Muscle of back (tissue), 11 donors: ENCODE results near the gene CD55. TPM values are rescaled to one million over a fixed set of nuclear protein-coding genes. Genes with fewer than 3 reads are reported as not detected.

ENCODE experiments used
- DNase-seq, 3 donors: peaks; one replicate each; pipeline versions ENCODE4 v3.0.0 to v3.0.0-alpha.2; 2013
- polyA plus RNA-seq, 10 donors: library from polyadenylated mRNA; unstranded; fragments of 120-200 nt; gene quantifications; one replicate each; pipeline ENCODE4 v1.2.1, GENCODE V29; 2013; ENCODE audit not compliant: insufficient read length in 10 of 10

CD55 gene
- polyA plus RNA-seq, 10 donors = 16.6 to 27.9 (median 19.7) TPM

DNA sequence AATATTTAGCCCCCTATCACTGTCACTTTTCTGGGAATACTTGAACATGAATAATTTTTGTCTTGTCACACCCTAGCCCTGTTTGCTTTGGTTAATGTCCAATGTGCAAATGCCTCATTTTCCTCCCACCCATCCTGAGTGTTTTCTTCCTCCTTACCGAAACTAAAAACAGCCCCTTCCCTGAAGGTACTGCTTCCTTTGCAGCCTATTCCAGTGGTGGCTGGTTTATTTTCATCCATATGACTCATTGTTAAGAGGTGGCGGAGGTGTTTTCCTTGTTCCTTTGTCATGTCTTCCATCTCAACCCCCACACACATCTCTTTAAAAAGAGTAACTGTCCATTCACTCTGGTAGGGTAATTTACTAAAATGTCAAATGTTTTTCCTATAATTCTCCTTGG, 40.4 kb downstream of the CD55 start:
- DNase-seq = no peak

DNA sequence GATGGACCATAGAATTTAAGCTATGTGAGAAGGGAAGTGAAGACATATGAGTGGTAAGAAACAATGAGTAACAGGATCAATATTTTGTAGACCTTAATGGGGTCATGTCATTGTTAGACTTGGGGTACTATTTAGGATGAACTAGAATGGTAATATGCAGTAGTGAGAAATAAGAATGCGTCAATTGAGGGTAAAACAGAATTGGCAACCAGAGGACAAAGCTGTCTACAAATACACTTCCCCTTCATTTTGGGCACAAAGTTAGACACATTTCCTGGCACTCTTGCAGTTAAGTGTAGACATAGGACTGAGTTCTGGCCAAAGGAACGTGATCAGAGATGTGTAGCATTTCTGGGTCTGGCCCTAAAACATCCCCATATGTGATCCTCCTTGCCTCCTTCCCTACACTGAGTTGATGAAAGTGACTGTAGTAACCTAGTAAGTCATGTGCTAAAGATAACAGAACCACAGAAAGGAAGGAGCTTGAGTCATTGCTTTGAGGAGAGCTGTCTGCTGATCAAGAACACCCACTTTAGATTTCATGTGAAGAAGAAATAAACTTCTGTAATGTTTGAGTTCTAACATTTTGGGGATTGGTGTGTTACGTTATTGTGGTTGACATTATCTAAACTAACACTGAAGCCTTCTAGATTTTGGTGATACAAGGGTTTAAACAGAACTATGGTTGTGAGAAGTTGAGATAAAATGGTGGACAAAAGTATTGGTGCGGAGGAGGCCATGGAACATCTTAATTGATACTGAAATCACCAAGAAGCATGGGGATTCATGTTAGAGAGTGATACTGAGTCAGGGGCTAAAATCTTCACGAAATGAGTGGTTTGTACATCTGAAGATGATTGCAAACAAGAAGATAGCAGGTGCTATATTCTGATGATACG, 41.7 kb downstream of the CD55 start:
- DNase-seq = no peak

DNA sequence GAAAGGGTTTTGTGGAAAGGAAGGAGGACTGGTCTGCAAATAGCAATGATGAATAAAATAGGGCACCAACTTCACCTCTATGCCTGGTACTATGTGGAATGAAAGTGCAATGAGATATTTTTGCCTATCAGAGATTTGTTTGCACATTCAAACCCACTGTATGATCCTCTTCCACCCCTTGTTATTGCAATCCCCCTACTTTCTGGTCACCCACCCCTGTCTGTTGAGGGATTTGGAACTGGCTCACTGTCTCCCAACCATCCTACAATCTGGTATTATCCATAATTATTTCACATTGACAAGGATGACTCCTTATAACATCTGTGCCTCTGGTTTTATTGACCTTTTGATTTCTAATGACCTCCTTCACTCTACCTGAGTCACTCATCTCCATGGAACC, 42.4 kb downstream of the CD55 start:
- no peak for DNase-seq

DNA sequence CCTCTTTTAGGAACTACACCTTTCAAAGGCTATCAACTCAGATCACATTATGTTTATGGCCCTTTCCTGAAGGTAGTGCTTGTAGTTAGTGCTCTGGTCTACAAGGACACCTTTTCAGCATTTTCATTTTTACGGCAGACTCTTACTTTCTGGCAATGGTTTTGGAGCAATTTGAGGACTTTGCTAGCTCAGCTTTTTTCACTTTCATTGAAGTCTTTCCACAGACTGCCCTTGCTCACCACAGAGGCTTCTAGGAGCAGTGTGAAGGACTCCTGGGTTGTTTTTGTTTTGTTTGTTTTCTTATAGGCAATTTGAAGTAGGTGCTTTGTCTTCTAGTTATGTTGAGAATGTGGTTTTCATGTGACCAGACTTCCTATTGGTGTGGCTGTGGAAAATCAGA, 43.1 kb downstream of the CD55 start:
- DNase-seq = no peak

DNA sequence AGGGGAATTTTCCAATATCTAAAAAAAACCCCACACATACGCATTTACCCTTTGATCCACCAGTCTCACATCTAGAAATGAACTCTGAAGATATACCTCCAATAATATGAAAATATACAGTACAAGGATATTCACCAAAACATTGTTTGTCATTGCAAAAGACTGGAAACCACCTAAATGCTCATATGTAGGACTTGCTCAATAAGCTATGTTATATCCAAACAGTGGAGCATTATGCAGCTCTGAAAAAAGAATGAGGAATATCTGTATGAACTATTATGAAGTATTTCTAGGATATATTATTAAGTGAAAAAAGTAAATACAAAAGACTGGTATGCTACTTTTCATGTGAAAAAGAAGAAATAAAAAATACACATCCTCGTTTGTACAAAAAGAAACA, 43.6 kb downstream of the CD55 start:
- DNase-seq = no peak

DNA sequence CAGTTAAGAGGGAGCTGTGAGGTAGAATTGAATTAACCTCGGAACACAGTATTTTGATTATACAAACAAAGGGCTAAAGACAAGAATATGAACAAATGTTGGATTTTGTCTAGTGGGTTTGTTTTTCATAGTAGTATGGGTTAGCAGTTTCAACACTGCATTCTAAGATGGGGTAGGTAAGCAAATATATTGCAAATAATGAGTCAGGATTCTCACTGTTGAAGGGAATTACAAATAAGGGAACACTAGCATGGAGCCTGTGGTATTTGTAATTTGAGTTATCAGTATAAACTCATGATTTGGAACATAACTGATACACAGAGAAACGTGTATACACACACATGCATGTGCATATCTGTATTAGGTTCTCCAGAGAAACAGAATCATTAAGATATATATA, 44.5 kb downstream of the CD55 start:
- no peak for DNase-seq

DNA sequence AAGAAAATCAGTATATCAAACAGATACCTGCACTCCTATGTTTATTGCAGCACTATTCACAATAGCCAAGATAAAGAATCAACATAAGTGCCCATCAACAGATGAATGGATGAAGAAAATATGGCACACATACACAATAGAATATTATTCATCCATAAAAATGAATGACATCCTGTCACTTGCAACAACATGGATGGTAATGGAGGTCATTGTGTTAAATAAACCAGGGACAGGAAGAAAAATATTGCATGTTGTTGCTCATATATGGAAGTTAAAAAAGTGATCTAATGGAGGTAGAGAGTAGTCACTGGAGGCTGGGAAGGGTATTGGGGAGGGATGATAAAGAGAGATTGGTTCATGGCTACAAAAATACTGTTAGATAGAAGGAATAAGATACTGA, 67.2 kb downstream of the CD55 start:
- no peak for DNase-seq

DNA sequence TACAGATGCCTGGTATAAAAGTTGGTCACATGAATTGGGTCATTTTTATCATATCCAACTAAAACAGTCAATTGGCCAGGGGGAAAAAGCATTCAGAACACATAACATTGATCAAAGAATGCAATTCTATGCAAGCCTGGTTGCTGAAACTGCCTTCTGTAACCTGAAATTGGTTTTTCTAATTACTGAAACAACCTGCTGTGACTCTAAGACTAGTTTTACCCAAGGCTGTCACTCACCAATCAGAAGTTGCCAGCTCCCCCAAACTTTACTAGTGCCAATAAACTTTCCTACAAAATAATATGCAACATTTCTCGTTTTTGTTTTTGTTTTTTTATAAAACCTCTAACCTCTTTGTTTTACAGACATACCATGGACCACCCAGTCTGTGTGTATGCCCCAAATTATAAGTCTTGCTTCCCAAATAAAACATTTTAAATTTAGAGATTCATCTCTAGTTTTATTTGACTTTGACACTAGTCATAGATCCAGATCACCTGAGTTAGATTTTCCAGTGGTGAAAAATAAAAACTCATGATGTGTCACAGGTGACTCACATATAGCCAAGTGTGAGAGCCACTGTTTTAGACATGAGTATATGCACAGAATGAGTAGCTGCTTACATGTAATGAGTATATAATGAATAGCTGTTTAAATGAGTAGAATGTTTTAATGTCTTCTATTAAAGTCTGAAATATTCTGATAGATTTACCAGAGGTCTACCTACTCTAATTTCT, 68.4 kb downstream of the CD55 start:
- DNase-seq = peak in 1 of 3 donors; percentile 20

DNA sequence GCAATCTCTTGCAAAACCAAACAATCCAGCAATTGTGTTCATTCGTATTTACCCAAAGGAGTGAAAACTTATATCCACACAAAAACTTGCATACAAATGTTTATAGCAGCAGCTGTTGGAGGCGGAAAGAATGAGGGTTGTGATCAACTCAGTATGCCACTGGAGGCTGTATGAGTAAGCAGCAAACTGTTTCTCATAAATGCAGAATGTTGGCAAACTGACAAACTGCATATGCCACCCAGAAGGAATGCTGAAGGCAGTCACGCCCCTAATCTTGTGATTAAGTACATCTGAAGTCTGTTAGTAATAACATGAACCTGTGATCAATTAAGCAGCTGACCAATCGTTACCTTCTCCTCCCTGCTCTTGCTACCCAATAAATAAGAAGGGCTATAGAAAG, 72.1 kb downstream of the CD55 start:
- peak in 2 of 3 donors; percentile 45 to 79 for DNase-seq

DNA sequence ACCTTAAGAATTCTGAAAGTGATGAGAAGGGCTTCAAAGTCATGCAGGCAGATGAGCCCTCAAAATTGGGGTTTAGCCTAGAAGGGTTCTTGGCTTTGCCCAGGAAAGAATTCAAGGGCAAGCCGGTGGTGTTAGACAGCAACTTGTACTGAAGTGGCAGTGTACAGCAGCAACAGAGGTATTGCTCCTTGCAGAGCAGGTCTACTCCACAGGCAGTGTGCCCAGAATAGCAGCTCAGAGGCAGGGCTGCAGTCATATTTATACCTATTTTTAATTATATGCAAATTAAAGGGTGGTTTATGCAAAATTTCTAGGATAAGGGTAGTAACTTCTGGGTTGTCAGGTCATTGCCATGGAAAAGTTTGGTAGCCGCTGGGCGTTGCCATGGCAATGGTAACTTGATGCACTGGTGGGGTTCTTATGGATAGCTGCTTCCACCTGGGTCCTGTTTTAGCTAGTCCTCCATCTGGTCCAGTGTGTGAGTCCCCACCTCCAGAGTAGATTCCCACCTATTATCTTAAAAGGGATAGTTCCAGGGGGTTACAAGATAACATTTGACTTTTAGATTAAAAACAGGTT, 74.8 kb downstream of the CD55 start:
- DNase-seq = no peak

DNA sequence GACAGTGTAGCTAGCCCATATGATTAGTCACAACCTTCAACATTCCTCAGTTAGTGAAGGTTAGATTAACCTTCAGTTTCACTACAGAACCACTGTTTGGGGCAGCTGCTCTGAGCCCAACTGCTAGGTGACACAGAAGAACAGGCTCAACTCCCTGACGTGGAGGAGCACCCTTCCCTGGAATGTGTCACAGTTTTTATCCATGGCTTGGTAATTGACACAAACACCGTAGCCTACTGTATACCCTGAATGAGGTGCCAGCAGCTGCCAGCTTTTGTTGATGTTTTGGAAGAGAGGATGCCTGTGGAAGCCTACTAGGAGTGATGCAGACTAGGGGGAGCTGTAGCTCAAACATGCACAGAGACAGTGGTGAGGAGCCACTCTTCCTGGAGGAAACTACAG, 76.0 kb downstream of the CD55 start:
- no peak for DNase-seq

DNA sequence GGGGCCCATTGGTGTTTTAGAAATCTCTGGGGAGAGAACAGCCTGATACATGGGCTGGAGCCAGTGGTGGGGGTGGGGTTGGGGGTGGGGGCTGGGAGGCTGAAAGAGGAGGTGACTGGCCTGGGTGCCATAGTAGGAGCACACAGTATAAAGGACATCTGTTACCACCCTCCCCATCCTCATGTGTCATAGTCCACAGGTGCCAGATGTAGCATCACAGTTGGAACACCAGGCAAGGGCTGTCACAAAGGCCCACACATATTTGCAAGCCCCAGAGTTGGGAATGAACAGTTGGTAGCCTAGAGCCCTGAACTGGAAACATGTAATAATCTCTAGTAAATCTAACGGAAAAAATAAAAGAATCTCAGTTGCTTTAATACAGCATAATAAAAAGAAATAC, 77.5 kb downstream of the CD55 start:
- no peak for DNase-seq

DNA sequence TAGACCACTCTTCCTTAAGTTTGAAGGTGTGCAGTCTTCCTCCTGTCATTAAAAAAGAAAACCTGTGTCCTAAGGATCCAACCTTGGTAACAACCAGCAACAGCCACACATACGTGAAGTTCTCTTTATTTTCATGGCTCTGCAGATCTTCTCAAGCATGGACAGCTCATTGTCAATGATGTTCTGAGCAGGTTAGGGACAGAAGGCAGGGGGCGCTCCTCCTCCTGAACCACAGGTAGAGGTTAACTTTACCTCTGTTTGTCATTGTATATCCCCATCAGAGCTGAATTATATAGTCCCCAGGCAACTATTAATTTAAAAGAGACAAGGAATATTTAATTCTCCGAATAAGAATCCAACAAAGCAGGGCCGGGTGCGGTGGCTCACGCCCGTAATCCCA, 80.1 kb downstream of the CD55 start:
- no peak for DNase-seq

DNA sequence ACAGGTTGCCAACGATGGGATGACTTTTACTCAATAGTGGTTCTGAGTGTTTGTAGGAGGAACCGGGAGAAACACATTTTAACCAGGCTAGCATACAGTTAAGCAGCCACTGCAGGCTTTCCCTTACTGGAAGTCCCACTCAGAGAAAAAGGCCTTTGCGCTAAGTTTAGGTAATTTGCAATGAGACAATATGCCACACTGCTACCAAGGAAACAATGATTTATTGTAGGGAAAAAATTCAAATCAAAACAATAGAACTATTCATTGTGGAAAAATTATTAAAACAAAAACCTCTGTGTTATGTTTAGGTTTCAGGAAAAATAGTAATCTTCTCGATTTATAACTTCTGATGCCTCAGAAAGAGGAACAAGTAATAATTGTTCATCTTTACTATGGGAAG, 81.3 kb downstream of the CD55 start:
- no peak for DNase-seq

DNA sequence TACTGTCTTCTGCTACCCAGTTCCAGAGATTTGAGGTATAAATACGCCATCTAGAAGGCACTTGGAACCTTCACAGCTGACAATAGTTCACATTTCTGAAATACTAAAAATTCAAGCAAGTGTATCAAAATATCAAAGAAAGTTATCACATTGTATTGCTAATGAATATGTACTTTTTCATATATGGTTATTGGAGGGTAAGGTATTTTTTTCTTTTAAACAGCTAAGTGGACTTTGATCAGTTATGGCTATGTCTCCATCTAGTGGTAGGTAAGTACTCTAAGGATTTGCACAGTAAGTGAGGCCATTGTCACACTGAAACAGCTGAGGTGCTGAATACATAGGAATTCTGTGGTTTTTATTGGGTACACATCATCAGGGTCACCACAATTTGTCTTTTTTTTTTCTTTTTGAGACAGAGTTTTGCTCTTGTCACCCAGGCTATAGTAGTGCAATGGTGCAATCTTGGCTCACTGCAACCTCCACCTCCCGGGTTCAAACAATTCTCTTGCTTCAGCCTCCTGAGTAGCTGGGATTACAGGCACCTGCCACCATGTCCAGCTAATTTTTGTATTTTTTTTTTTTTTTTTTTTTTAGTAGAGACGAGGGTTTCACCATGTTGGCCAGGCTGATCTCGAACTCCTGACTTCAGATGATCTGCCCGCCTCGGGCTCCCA, 83.5 kb downstream of the CD55 start:
- peak; percentile 54 to 65 (median 58) for DNase-seq

DNA sequence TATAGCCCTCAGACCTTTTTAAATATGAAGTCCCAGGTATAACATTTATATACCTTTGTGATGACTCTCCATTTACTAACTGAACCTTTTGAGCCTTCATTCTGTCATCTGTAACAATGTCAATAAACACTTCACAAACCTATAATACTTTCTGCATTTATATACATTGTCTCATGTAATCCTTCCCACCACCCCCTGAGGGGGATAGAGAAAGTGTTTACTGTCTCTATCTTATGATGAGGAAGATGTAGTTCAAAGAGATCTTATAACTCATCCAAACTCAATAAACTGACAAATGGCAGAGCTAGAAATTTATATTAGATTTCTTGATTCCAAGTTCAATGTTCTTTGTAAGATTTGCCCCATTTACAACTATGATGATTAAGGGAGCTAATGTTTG, 84.3 kb downstream of the CD55 start:
- no peak for DNase-seq

DNA sequence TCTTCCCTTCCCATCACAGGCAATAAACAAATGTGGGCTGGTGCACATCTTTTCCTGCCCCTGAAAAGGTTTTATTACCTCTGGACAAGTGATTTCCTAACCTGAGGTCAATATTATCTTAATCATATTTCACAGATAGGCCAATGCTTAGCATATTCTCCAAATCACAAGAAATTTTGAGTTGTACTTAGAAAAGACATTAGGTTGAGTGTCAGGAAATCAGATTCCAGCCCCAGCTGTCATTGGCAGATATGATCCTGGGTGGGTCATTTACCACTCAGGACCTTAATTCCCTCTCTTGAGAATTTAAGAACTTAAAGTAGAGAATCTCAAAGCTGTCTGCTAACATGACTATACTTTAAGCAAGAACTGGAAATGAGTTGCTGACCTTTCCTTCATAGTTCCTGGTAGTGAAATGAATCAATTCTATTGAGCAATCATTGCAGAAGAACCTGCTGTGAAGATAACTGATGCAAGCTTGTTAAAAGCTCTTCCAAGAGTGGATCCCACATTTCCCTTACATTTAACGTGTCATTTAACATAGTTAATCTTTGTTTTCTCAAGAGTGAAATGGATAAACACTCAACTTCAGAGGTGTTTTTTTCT, 86.3 kb downstream of the CD55 start:
- DNase-seq = no peak
